ENCODE measurements around the gene GIT1. TPM values are rescaled to one million over a fixed set of nuclear protein-coding genes. Genes with fewer than 3 reads are reported as not detected.
"Not testable (repeated sequence)": the region's sequence is repeated elsewhere in the genome, so short reads cannot be mapped to it uniquely, and the experiment has no call there.

The GIT1 gene
- total RNA-seq, 1 donor from 2014 or later: 46.7 TPM

- Mint-ChIP-seq H3K4me1 (ENCODE audit: low read depth, unreplicated experiment) (peaks cover 22% of the 10 kb centered on the region), H3K9me3 (ENCODE audit: unreplicated experiment) (peaks cover 11% of the 10 kb centered on the region), H3K27me3 (ENCODE audit: unreplicated experiment) (peaks cover 10% of the 10 kb centered on the region), H3K36me3 (ENCODE audit: unreplicated experiment) (no peaks in the 10 kb centered on the region), H3K4me3 (ENCODE audit: unreplicated experiment) (no peak overlapping the region), H3K27ac (ENCODE audit: unreplicated experiment) (no peak overlapping the region)
- TF ChIP-seq CTCF (IDR thresholded peaks at IDR 0.05; ENCODE audit: partially characterized antibody, unreplicated experiment): no peak
- no peak for DNase-seq
These were observed 25.6 kb downstream of the GIT1 start for GRCh38 chr17:29563816-29564215.

GRCh38 chr17:29562615-29563014 is 26.8 kb downstream of the GIT1 start:
- DNase-seq: no peak
- H3K36me3 Mint-ChIP-seq (ENCODE audit: unreplicated experiment): no peaks in the 10 kb centered on the region

GRCh38 chr17:29561554-29562517 is 27.6 kb downstream of the GIT1 start:
- Mint-ChIP-seq H3K4me3 (ENCODE audit: unreplicated experiment) (no peak overlapping the region), H3K9me3 (ENCODE audit: unreplicated experiment) (peaks cover 11% of the 10 kb centered on the region), H3K36me3 (ENCODE audit: unreplicated experiment) (no peaks in the 10 kb centered on the region), H3K27ac (ENCODE audit: unreplicated experiment) (peak overlapping the region; percentile 33), H3K27me3 (ENCODE audit: unreplicated experiment) (peaks cover 7% of the 10 kb centered on the region), H3K4me1 (ENCODE audit: low read depth, unreplicated experiment) (peaks cover 20% of the 10 kb centered on the region)
- DNase-seq: no peak
- no peak for TF ChIP-seq CTCF (IDR thresholded peaks at IDR 0.05; ENCODE audit: partially characterized antibody, unreplicated experiment)

More at GRCh38 chr17:29562615-29563014, 26.8 kb downstream of the GIT1 start:
- H3K9me3 Mint-ChIP-seq (ENCODE audit: unreplicated experiment): peaks cover 11% of the 10 kb centered on the region
- no peak for TF ChIP-seq CTCF (IDR thresholded peaks at IDR 0.05; ENCODE audit: partially characterized antibody, unreplicated experiment)
- peaks cover 20% of the 10 kb centered on the region for H3K4me1 Mint-ChIP-seq (ENCODE audit: low read depth, unreplicated experiment)
- peak overlapping the region; percentile 33 for H3K27ac Mint-ChIP-seq (ENCODE audit: unreplicated experiment)
- no peak overlapping the region for H3K4me3 Mint-ChIP-seq (ENCODE audit: unreplicated experiment)
- H3K27me3 Mint-ChIP-seq (ENCODE audit: unreplicated experiment): peaks cover 7% of the 10 kb centered on the region

GRCh38 chr17:29560316-29560715 is 29.1 kb downstream of the GIT1 start:
- Mint-ChIP-seq H3K27me3 (ENCODE audit: unreplicated experiment) (peaks cover 7% of the 10 kb centered on the region), H3K4me3 (ENCODE audit: unreplicated experiment) (peak overlapping the region; percentile 47), H3K9me3 (ENCODE audit: unreplicated experiment) (peaks cover 11% of the 10 kb centered on the region), H3K27ac (ENCODE audit: unreplicated experiment) (peak overlapping the region; percentile 88), H3K4me1 (ENCODE audit: low read depth, unreplicated experiment) (peaks cover 20% of the 10 kb centered on the region), H3K36me3 (ENCODE audit: unreplicated experiment) (no peaks in the 10 kb centered on the region)
- DNase-seq: peak; percentile 66
- no peak for TF ChIP-seq CTCF (IDR thresholded peaks at IDR 0.05; ENCODE audit: partially characterized antibody, unreplicated experiment)

- Mint-ChIP-seq H3K27me3 (ENCODE audit: unreplicated experiment) (peaks cover 7% of the 10 kb centered on the region), H3K27ac (ENCODE audit: unreplicated experiment) (peak overlapping the region; percentile 11), H3K4me1 (ENCODE audit: low read depth, unreplicated experiment) (peaks cover 20% of the 10 kb centered on the region), H3K9me3 (ENCODE audit: unreplicated experiment) (peaks cover 11% of the 10 kb centered on the region), H3K36me3 (ENCODE audit: unreplicated experiment) (no peaks in the 10 kb centered on the region), H3K4me3 (ENCODE audit: unreplicated experiment) (no peak overlapping the region)
- TF ChIP-seq CTCF (IDR thresholded peaks at IDR 0.05; ENCODE audit: partially characterized antibody, unreplicated experiment): no peak
- DNase-seq: no peak
These were observed 29.8 kb downstream of the GIT1 start for GRCh38 chr17:29559640-29560039.

GRCh38 chr17:29558139-29558538 is 31.3 kb downstream of the GIT1 start:
- not testable (repeated sequence) for H3K27ac Mint-ChIP-seq (ENCODE audit: unreplicated experiment); H3K4me3 Mint-ChIP-seq (ENCODE audit: unreplicated experiment); H3K27me3 Mint-ChIP-seq (ENCODE audit: unreplicated experiment); DNase-seq; H3K36me3 Mint-ChIP-seq (ENCODE audit: unreplicated experiment)
- H3K9me3 Mint-ChIP-seq (ENCODE audit: unreplicated experiment): peaks cover 11% of the 10 kb centered on the region
- H3K4me1 Mint-ChIP-seq (ENCODE audit: low read depth, unreplicated experiment): peaks cover 16% of the 10 kb centered on the region
